Heart left ventricle (tissue), 16 donors: Measurements from ENCODE around the gene CRYGB. TPM values are rescaled to one million over a fixed set of nuclear protein-coding genes. Genes with fewer than 3 reads are reported as not detected.

ENCODE experiments used
- ATAC-seq, 4 donors: fragments of 200-7000 bp; cut with Tn5 transposase; one replicate each; pipeline ENCODE4 v1.9.1; 2020 to 2022; ENCODE audit warnings: moderate library complexity in 4 of 4, mild to moderate bottlenecking in 3 of 4, moderate number of reproducible peaks in 1 of 4
- DNase-seq, 5 donors: peaks; one replicate each; pipeline ENCODE4 v3.0.0-alpha.2; 2020
- H3K27ac ChIP-seq, 12 donors: fragments of 200-600 bp; sonication (generic) in 4 of 12; one replicate each; pipeline versions ENCODE4 v1.5.0 to v1.8.0; 2016 to 2022; ENCODE audit warnings: mild to moderate bottlenecking in 2 of 12
- H3K27me3 ChIP-seq, 9 donors: fragments of 200-600 bp; sonication (generic) in 2 of 9; one replicate each; pipeline versions ENCODE4 v1.5.1 to v1.8.0; 2016 to 2022; ENCODE audit warnings: mild to moderate bottlenecking in 3 of 9
- H3K36me3 ChIP-seq, 9 donors: fragments of 200-600 bp; sonication (generic) in 2 of 9; one replicate each; pipeline versions ENCODE4 v1.5.0 to v1.8.0; 2018 to 2022; ENCODE audit warnings: mild to moderate bottlenecking in 2 of 9
- H3K4me1 ChIP-seq, 12 donors: fragments of 200-600 bp; sonication (generic) in 4 of 12; one replicate each; pipeline versions ENCODE4 v1.5.0 to v1.8.0; 2016 to 2022; ENCODE audit warnings: mild to moderate bottlenecking in 3 of 12
- H3K4me3 ChIP-seq, 12 donors: fragments of 200-600 bp; sonication (generic) in 4 of 12; one replicate each; pipeline versions ENCODE4 v1.5.0 to v1.8.0; 2017 to 2022; ENCODE audit warnings: mild to moderate bottlenecking in 9 of 12, moderate library complexity in 4 of 12
- H3K9me3 ChIP-seq, 12 donors: fragments of 200-600 bp; sonication (generic) in 4 of 12; one replicate each; pipeline versions ENCODE4 v1.5.0 to v1.8.0; 2016 to 2022; ENCODE audit warnings: mild to moderate bottlenecking in 1 of 12
- POLR2A ChIP-seq, 2 donors: fragments of 450-650 bp; IDR thresholded peaks; one replicate each; pipeline ENCODE4 v1.6.1; 2017; ENCODE audit warnings: antibody characterized with exemption in 2 of 2, mild to moderate bottlenecking in 2 of 2, moderate library complexity in 2 of 2
- WGBS, 4 donors: extraction: QIAGEN DNeasy Blood & Tissue Kit in 2 of 4; methylation state at CpG; one replicate each; pipeline versions ENCODE4 v1.1.5 to v1.1.7; 2013 to 2018; 5-methylcytosine and 5-hydroxymethylcytosine counted together
- intact Hi-C, 10 donors: fragments of 100-400 bp; cut with DNase I; formaldehyde crosslinking; loops; one replicate each; pipeline versions ENCODE4 v1.11.1 to v1.14.2; 2022
- polyA plus RNA-seq, 2 donors: library from polyadenylated mRNA; stranded (reverse); fragments of 200-250 nt; gene quantifications; one replicate each; pipeline ENCODE4 v1.2.3, GENCODE V29; 2013
- total RNA-seq, 9 donors: library from RNA; depleted of rRNA in 2 of 9; stranded (reverse); fragments of >200 nt in 2 of 9; fragmentation: NEBNext Ultra II Directional in 3 of 9; extraction: Animal tissue kit (Norgen Biotek cat#: 25700) in 3 of 9; gene quantifications; one replicate each; pipeline versions ENCODE4 v1.1.0 to v1.2.4, GENCODE V29; 2016 to 2023
- TF ChIP-seq, protein P1 (sequence below), 12 donors: fragments of 200-600 bp; sonication (generic) in 4 of 12; IDR thresholded peaks; one replicate each; pipeline versions ENCODE4 v1.5.0 to v1.8.0; 2018 to 2022; ENCODE audit warnings: antibody characterized with exemption in 12 of 12, mild to moderate bottlenecking in 5 of 12
- donor health status: ischemic (EF 13 %, LVEDD 7.1; RV severe dilation, severe dysfunction).
- donor health status: healthy with polysubstance abuse.
- donor health status: DM: no; HTN: yes; CAD: no.
- donor health status: DM: no; HTN: no; CAD: no.
- donor health status: ischemic (EF 25% LVEDD 6.9; RV normal size, moderate dysfunction).
- donor health status: ischemic (EF 25% LVEDD 5.7; RV mildly dilated, moderate dysfunction).
- donor health status: healthy.
- donor health status: DM: yes; HTN: yes; CAD: no.
- donor health status: ischemic (EF 35%, LVEDD 5.7; RV mildly dilated, moderate dysfunction).
- donor health status: nonischemic (EF 11% LVEDD 7.7; RV severe dilation, severe dysfunction).
- donor health status: DM: yes; HTN: yes; CAD: no.
- donor health status: PGD.
- donor health status: ischemic (EF 29% LVEDD 5.4; RV normal size, mild dysfunction).
- donor health status: nonischemic (EF 23%, LVEDD 6.1; RV moderate dilation, normal function).

Gene CRYGB
- total and polyA plus RNA-seq, 11 donors = not detected

DNA sequence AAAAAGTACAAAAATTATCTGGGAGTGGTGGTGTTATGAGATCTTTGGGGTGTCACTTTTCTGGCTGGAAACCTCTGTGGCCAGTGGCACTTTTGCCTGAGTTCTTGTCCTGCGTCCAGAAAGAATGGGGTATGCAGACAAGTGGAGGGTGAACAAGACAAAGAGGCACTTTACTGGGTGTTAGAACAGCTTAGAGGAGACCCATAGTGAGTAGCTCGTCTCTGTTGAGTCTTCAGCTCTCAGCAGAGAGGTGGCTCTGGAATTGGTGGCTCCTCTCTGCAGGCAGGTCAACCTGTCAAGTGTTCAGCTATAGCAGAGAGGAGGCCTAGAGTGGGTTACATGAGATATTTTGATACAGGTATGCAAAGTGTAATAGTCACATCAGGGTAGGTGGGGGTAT lies 47.7 kb downstream of the CRYGB start:
- no peaks in the 10 kb centered on the region for H3K36me3 ChIP-seq
- DNase-seq (no peak), ATAC-seq (no peak)
- 36 to 47% (median 41%) methylated on average over 2 of the region's 2 CpGs for WGBS, 4 donors
- no peaks in the 10 kb centered on the region for H3K9me3 ChIP-seq
- H3K27ac ChIP-seq = no peak overlapping the region
- H3K27me3 ChIP-seq = no peaks in the 10 kb centered on the region
- H3K4me1 ChIP-seq = peaks cover 0 to 12% (median 0%) of the 10 kb centered on the region in 12 donors
- intact Hi-C loops = no loop called here
- no peak overlapping the region for H3K4me3 ChIP-seq
- TF ChIP-seq POLR2A (IDR thresholded peaks at IDR 0.05) = no peak
- TF ChIP-seq, protein P1, sequence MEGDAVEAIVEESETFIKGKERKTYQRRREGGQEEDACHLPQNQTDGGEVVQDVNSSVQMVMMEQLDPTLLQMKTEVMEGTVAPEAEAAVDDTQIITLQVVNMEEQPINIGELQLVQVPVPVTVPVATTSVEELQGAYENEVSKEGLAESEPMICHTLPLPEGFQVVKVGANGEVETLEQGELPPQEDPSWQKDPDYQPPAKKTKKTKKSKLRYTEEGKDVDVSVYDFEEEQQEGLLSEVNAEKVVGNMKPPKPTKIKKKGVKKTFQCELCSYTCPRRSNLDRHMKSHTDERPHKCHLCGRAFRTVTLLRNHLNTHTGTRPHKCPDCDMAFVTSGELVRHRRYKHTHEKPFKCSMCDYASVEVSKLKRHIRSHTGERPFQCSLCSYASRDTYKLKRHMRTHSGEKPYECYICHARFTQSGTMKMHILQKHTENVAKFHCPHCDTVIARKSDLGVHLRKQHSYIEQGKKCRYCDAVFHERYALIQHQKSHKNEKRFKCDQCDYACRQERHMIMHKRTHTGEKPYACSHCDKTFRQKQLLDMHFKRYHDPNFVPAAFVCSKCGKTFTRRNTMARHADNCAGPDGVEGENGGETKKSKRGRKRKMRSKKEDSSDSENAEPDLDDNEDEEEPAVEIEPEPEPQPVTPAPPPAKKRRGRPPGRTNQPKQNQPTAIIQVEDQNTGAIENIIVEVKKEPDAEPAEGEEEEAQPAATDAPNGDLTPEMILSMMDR (IDR thresholded peaks at IDR 0.05) = no peak

DNA sequence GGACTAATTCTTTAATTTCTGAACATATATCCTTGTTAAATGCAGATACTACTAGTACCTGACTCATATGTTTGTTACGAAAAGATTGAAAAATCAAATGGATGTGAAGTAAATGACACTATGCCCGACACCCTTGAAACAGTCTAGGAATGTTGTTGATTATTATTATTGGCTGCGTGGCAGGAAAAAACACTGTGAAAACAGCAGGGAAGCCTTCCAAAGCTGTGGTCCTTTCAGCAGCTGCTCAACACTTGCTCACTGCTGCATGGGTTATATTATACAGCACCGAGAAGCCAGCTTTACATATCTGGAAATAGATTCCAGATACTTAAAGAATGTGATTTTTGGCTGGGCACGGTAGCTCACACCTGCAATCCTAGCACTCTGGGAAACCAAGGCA lies 48.2 kb downstream of the CRYGB start:
- intact Hi-C loops = no loop called here
- H3K4me3 ChIP-seq = no peak overlapping the region
- H3K9me3 ChIP-seq = no peaks in the 10 kb centered on the region
- no peaks in the 10 kb centered on the region for H3K27me3 ChIP-seq
- DNase-seq (no peak), ATAC-seq (peak in 3 of 4 donors; percentile 46 to 71 (median 59))
- no peak for TF ChIP-seq POLR2A (IDR thresholded peaks at IDR 0.05)
- TF ChIP-seq, protein P1 (IDR thresholded peaks at IDR 0.05) = no peak
- no peak overlapping the region for H3K27ac ChIP-seq
- WGBS, 4 donors = 21 to 35% (median 25%) methylated on average over 5 of the region's 5 CpGs
- peaks cover 0 to 12% (median 0%) of the 10 kb centered on the region in 12 donors for H3K4me1 ChIP-seq
- no peaks in the 10 kb centered on the region for H3K36me3 ChIP-seq

DNA sequence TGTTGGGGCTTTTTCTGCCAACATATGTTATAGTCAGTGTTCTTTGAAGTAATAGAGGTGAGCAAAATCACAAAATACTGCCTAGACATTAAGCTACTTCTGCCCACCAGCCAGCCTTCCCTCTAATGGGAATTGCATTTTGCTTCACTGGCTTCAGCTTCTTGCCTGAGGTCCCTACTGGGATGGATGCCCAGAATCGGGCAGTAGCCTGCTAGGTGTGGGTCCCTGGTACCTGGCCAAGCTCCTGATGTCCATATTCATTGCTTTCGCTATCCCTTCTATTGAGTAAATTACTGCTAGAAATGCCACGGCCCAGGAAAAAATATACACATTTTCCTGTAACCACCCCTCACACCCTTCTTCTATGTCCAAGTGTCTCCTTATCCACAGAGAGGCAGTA lies 48.6 kb downstream of the CRYGB start:
- intact Hi-C loops = no loop called here
- Histone ChIP-seq H3K27me3 (no peaks in the 10 kb centered on the region), H3K36me3 (no peaks in the 10 kb centered on the region), H3K4me3 (no peak overlapping the region), H3K27ac (no peak overlapping the region), H3K9me3 (no peaks in the 10 kb centered on the region), H3K4me1 (peaks cover 0 to 12% (median 0%) of the 10 kb centered on the region in 12 donors)
- ATAC-seq = peak in 1 of 4 donors; percentile 18
- WGBS, 4 donors = 37 to 59% (median 48%) methylated on average over 3 of the region's 3 CpGs
- DNase-seq = no peak
- TF ChIP-seq POLR2A (IDR thresholded peaks at IDR 0.05) = no peak
- TF ChIP-seq, protein P1 (IDR thresholded peaks at IDR 0.05) = no peak

DNA sequence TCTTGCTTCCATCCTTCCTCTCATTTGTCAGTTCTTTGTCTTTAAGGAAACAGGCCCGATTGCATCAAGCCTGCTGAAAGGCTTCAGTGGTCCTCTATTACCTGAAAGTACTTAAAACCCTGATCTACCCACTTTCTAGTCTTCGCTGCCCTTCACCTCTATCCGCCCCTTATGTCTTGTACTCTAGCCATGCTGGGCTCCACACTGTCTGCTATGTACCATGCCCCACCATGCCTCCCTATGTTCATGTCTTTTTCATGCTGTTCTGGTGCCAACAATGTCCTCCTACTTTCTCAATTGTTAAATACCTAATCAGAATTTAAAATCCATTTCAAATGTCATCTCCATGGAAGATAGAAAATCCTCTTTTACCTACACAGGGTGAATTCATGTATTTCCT lies 49.9 kb downstream of the CRYGB start:
- intact Hi-C loops = no loop called here
- ATAC-seq (no peak), DNase-seq (no peak)
- Histone ChIP-seq H3K27ac (no peak overlapping the region), H3K4me3 (no peak overlapping the region), H3K9me3 (no peaks in the 10 kb centered on the region), H3K36me3 (no peaks in the 10 kb centered on the region), H3K4me1 (peaks cover 0 to 12% (median 0%) of the 10 kb centered on the region in 12 donors), H3K27me3 (no peaks in the 10 kb centered on the region)
- 73 to 80% (median 78%) methylated on average over 3 of the region's 3 CpGs for WGBS, 4 donors
- TF ChIP-seq, protein P1 (IDR thresholded peaks at IDR 0.05) = no peak
- no peak for TF ChIP-seq POLR2A (IDR thresholded peaks at IDR 0.05)
